ENCODE measurements around the gene C3orf33. TPM values are rescaled to one million over a fixed set of nuclear protein-coding genes. Genes with fewer than 3 reads are reported as not detected.

C3orf33 gene
- total and polyA plus RNA-seq, 9 of the 15 experiments (the other 6 are each of a cell fraction or from before 2014, with no cell fraction given) = 4.1 to 10.2 (median 6.0) TPM

DNA sequence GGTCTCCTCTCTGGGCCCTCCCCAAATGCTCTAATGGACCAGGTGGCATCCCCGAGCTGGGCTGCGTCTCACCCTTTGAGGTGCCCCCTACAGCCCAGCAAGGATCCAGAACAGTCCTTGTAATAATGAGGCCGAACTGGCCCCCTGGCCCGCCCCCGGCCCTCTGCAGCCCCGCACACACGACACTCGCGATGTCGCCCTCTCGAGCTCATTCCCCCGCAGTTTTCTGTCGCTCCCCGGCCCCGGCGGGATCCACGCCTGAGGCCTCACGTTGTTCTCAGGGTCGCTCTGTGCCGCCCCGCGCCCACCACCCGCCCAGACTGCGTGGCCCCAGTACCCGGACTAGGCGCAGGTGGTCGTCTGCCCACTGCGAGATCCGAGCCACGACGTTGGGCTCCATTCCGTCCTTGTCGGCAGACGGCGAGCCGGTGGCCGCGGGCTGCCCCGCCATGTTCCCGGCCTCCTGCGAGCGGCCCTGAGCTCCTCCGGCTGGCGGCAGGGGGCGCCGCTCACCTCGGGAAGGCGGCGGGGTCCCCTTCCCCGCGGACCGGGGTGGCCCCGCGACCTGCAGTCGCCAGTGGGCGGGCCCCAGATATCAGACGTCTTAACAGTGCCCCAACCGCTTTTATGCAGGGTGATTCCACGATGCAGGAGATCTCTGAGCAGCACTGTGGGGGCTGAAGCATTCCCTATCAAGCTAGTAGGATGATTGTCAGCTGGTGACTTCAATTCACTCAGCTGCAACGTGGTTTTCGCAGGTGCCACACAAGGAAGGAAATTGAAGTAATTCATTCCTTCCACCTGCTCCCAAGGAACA lies at the start of gene C3orf33 (continued):
- TF ChIP-seq, protein P1, sequence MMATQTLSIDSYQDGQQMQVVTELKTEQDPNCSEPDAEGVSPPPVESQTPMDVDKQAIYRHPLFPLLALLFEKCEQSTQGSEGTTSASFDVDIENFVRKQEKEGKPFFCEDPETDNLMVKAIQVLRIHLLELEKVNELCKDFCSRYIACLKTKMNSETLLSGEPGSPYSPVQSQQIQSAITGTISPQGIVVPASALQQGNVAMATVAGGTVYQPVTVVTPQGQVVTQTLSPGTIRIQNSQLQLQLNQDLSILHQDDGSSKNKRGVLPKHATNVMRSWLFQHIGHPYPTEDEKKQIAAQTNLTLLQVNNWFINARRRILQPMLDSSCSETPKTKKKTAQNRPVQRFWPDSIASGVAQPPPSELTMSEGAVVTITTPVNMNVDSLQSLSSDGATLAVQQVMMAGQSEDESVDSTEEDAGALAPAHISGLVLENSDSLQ (IDR thresholded peaks at IDR 0.05) = no peak
- no peak for TF ChIP-seq ZFPM2 (CRISPR knock-in tag; IDR thresholded peaks at IDR 0.05)
- TF ChIP-seq ZNF12 (CRISPR knock-in tag; IDR thresholded peaks at IDR 0.05) = no peak
- TF ChIP-seq, protein P2, sequence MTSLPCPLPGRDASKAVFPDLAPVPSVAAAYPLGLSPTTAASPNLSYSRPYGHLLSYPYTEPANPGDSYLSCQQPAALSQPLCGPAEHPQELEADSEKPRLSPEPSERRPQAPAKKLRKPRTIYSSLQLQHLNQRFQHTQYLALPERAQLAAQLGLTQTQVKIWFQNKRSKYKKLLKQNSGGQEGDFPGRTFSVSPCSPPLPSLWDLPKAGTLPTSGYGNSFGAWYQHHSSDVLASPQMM (CRISPR knock-in tag; IDR thresholded peaks at IDR 0.05) = no peak
- TF ChIP-seq, protein P3, sequence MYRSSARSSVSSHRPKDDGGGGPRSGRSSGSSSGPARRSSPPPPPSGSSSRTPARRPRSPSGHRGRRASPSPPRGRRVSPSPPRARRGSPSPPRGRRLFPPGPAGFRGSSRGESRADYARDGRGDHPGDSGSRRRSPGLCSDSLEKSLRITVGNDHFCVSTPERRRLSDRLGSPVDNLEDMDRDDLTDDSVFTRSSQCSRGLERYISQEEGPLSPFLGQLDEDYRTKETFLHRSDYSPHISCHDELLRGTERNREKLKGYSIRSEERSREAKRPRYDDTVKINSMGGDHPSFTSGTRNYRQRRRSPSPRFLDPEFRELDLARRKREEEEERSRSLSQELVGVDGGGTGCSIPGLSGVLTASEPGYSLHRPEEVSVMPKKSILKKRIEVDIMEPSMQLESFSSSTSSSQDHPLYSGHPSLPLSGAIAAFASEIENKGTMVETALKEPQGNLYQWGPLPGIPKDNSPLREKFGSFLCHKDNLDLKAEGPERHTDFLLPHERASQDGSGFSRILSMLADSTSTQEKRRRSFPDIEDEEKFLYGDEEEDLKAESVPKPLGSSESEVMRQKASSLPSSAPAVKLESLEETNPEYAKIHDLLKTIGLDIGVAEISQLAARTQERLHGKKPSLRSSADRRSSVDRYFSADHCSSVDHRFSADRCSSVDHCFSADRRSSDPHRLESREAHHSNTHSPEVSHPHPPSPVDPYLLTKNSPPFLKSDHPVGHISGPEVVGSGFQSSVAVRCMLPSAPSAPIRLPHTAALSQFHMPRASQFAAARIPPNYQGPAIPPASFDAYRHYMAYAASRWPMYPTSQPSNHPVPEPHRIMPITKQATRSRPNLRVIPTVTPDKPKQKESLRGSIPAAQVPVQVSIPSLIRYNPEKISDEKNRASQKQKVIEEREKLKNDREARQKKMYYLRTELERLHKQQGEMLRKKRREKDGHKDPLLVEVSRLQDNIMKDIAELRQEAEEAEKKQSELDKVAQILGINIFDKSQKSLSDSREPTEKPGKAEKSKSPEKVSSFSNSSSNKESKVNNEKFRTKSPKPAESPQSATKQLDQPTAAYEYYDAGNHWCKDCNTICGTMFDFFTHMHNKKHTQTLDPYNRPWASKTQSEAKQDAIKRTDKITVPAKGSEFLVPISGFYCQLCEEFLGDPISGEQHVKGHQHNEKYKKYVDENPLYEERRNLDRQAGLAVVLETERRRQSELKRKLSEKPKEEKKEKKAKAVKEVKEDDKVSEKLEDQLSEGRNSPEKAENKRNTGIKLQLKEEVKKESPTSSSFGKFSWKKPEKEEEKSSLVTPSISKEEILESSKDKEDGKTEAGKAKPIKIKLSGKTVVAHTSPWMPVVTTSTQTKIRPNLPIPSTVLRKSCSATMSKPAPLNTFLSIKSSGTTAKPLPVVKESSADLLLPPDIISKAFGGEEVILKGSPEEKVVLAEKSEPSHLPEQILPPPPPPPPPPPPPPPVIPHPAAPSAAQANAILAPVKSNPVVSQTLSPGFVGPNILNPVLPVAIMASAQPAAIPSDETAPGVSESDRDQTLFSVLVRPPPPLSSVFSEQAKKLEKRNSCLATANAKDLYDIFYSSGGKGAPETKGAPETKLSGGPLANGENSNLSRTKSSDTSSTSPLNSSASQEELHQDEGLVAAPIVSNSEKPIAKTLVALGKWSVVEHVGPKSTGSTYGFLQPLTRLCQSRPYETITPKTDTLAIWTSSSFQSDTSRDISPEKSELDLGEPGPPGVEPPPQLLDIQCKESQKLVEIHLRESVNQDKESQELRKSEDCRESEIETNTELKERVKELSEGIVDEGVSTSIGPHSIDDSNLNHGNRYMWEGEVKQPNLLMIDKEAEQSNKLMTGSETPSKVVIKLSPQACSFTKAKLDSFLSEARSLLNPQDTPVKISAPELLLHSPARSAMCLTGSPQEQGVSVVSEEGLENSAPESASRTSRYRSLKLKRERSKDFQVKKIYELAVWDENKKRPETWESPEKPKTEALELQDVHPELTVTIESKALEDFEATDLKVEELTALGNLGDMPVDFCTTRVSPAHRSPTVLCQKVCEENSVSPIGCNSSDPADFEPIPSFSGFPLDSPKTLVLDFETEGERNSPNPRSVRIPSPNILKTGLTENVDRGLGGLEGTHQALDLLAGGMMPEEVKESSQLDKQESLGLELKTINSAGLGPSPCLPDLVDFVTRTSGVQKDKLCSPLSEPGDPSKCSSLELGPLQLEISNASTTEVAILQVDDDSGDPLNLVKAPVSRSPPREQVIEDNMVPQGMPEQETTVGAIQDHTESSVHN (IDR thresholded peaks at IDR 0.05; ENCODE audit: borderline replicate concordance in 1 of 2, low read depth in 1 of 2) = no peak
- no peak for TF ChIP-seq ATF1 (CRISPR knock-in tag; IDR thresholded peaks at IDR 0.05)
- TF ChIP-seq ATF1 (tag; IDR thresholded peaks at IDR 0.05) = peak; percentile 63
- no peak for TF ChIP-seq STAT5A (IDR thresholded peaks at IDR 0.05; ENCODE audit: borderline replicate concordance, low read length)
- no peak for TF ChIP-seq ARID2 (IDR thresholded peaks at IDR 0.05)
- no peak for TF ChIP-seq NBN (IDR thresholded peaks at IDR 0.05; ENCODE audit: low read depth)
- no peak; the same call in 1 of the 2 replicates for TF ChIP-seq BMI1 (IDR thresholded peaks at IDR 0.05; ENCODE audit: low read length)
- TF ChIP-seq, protein P4, sequence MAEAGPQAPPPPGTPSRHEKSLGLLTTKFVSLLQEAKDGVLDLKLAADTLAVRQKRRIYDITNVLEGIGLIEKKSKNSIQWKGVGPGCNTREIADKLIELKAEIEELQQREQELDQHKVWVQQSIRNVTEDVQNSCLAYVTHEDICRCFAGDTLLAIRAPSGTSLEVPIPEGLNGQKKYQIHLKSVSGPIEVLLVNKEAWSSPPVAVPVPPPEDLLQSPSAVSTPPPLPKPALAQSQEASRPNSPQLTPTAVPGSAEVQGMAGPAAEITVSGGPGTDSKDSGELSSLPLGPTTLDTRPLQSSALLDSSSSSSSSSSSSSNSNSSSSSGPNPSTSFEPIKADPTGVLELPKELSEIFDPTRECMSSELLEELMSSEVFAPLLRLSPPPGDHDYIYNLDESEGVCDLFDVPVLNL (CRISPR knock-in tag; IDR thresholded peaks at IDR 0.05; ENCODE audit: low read depth) = no peak
- TF ChIP-seq TRIM24 (IDR thresholded peaks at IDR 0.05) = no peak
- no peak for TF ChIP-seq NELFE (IDR thresholded peaks at IDR 0.05; ENCODE audit: insufficient read depth, insufficient read length)
- no peak for TF ChIP-seq ZNF217 (CRISPR knock-in tag; IDR thresholded peaks at IDR 0.05)
- TF ChIP-seq ZNF561 (CRISPR knock-in tag; conservative IDR thresholded peaks at IDR 0.05) = no peak
- TF ChIP-seq SREBF2 (CRISPR knock-in tag; IDR thresholded peaks at IDR 0.05) = no peak
- no peak for TF ChIP-seq GATA2 (CRISPR knock-in tag; IDR thresholded peaks at IDR 0.05)
